HUES64 (cell line): Measurements from ENCODE around the gene MOV10L1.

Source experiments
- H3K27ac ChIP-seq: 2 replicates; pipeline ENCODE4 v1.7.0; 2013; ENCODE audit warnings: low read depth, low read length, inconsistent platforms
- H3K27me3 ChIP-seq: 2 replicates; pipeline ENCODE4 v1.6.1; 2013; ENCODE audit warnings: mild to moderate bottlenecking, low read length; ENCODE audit not compliant: insufficient read depth
- H3K36me3 ChIP-seq: 2 replicates; pipeline ENCODE4 v1.6.1; 2013; ENCODE audit warnings: mild to moderate bottlenecking, low read length; ENCODE audit not compliant: insufficient read depth
- H3K4me1 ChIP-seq: 2 replicates; pipeline ENCODE4 v1.6.1; 2013; ENCODE audit warnings: mild to moderate bottlenecking, low read length, moderate library complexity; ENCODE audit not compliant: insufficient read depth
- H3K4me3 ChIP-seq: 2 replicates; pipeline ENCODE4 v1.5.1; 2013; ENCODE audit warnings: mild to moderate bottlenecking, low read length, moderate library complexity
- H3K9ac ChIP-seq: 2 replicates; pipeline ENCODE4 v1.6.1; 2013; ENCODE audit warnings: mild to moderate bottlenecking, low read depth, low read length
- H3K9me3 ChIP-seq: 2 replicates; pipeline ENCODE4 v1.6.1; 2013; ENCODE audit warnings: low read depth, low read length; ENCODE audit not compliant: insufficient read depth
- WGBS: fragments of 150-250, 120-280 bp; methylation state at CpG from one replicate; pipeline ENCODE4 v1.1.7; 2013; ENCODE audit warnings: missing lambda C conversion rate; 5-methylcytosine and 5-hydroxymethylcytosine counted together

MOV10L1 gene

GRCh38 chr22:50072714-50073538 is 16.9 kb upstream of the MOV10L1 start:
- H3K36me3 ChIP-seq = no peaks in the 10 kb centered on the region

GRCh38 chr22:50074056-50074455 is 15.8 kb upstream of the MOV10L1 start:
- H3K36me3 ChIP-seq = no peaks in the 10 kb centered on the region
- H3K4me3 ChIP-seq = no peak overlapping the region
- H3K4me1 ChIP-seq = no peaks in the 10 kb centered on the region
- H3K27ac ChIP-seq = no peak overlapping the region
- no peaks in the 10 kb centered on the region for H3K27me3 ChIP-seq
- 80% methylated on average over 17 of the region's 17 CpGs for WGBS
- no peak overlapping the region for H3K9ac ChIP-seq
- no peaks in the 10 kb centered on the region for H3K9me3 ChIP-seq

More at GRCh38 chr22:50072714-50073538, 16.9 kb upstream of the MOV10L1 start:
- no peaks in the 10 kb centered on the region for H3K9me3 ChIP-seq
- H3K27ac ChIP-seq = no peak overlapping the region
- H3K4me1 ChIP-seq = no peaks in the 10 kb centered on the region
- WGBS = 92% methylated on average over 28 of the region's 28 CpGs
- no peak overlapping the region for H3K9ac ChIP-seq
- no peak overlapping the region for H3K4me3 ChIP-seq
- no peaks in the 10 kb centered on the region for H3K27me3 ChIP-seq

DNA sequence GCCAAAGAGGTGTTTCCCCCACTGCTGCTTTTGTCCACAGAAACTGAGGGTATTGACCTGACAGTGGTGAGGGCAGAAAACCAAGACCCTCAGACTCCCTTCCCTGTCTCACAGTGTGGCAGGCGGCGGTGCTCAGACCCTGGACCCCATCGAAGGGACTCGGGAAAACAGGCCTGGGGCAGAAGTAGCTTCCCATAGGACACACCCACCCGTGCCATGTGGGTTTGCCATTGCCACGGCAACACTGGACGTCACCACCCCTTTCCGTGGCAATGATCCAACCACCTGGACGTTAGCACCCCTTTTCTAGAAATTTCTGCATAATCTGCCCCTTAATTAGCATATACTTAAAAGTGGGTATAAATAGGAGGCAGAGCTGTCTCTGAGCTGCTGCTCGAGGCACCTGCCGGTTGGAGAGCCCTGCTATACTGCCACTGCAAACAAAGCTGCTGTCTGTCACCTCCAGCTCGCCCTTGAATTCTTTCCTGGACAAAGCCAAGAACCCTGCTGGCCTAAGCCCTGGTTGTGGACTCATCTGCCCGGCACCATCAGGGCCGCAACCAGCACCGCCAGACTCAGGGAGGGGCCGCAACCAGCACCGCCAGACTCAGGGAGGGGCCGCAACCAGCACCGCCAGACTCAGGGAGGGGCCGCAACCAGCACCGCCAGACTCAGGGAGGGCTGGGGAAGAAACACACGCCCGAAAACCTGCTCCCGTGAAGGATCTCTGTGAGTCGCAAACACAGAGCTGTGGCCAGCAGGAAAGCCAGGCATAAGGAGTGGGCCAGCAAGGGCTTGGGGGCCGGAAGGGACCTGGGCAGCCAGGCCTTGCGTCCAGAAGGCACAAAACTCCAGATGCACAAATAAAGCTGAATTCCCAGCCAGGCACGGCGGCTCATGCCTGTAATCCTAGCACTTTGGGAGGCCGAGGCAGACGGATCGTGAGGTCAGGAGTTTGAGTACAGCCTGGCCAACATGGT is 15.0 kb upstream of the MOV10L1 start:
- no peaks in the 10 kb centered on the region for H3K9me3 ChIP-seq
- H3K27ac ChIP-seq = no peak overlapping the region
- no peak overlapping the region for H3K4me3 ChIP-seq
- 80% methylated on average over 32 of the region's 32 CpGs for WGBS
- no peak overlapping the region for H3K9ac ChIP-seq
- H3K4me1 ChIP-seq = no peaks in the 10 kb centered on the region
- no peaks in the 10 kb centered on the region for H3K27me3 ChIP-seq
- no peaks in the 10 kb centered on the region for H3K36me3 ChIP-seq

GRCh38 chr22:50076646-50077535 is 12.9 kb upstream of the MOV10L1 start:
- Histone ChIP-seq H3K9ac (no peak overlapping the region), H3K36me3 (no peaks in the 10 kb centered on the region), H3K4me3 (no peak overlapping the region), H3K27ac (no peak overlapping the region), H3K9me3 (no peaks in the 10 kb centered on the region), H3K27me3 (no peaks in the 10 kb centered on the region), H3K4me1 (no peaks in the 10 kb centered on the region)
- WGBS = 92% methylated on average over 43 of the region's 43 CpGs

DNA sequence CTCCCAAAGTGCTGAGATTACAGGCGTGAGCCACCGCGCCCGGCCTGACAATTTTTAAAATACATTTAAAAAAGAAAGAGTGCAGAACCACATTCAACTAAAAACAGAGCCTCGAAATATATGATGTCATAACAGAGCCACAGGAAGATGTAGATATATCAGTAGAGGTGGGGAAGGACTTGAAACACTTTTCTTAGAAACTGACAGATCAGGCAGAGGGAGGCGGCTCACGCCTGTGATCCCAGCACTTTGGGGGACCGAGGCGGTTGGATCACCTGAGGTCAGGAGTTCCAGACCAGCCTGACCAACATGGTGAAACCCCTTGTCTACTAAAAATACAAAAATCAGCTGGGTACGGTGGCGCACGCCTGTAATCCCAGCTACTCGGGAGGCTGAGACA is 11.6 kb upstream of the MOV10L1 start:
- 98% methylated on average over 13 of the region's 13 CpGs for WGBS
- Histone ChIP-seq H3K4me3 (no peak overlapping the region), H3K4me1 (no peaks in the 10 kb centered on the region), H3K36me3 (no peaks in the 10 kb centered on the region), H3K9ac (no peak overlapping the region), H3K9me3 (no peaks in the 10 kb centered on the region), H3K27me3 (no peaks in the 10 kb centered on the region), H3K27ac (no peak overlapping the region)

GRCh38 chr22:50078761-50079160 is 11.0 kb upstream of the MOV10L1 start:
- Histone ChIP-seq H3K27ac (no peak overlapping the region), H3K27me3 (no peaks in the 10 kb centered on the region), H3K4me1 (no peaks in the 10 kb centered on the region), H3K9me3 (no peaks in the 10 kb centered on the region), H3K36me3 (no peaks in the 10 kb centered on the region), H3K4me3 (no peak overlapping the region), H3K9ac (no peak overlapping the region)
- 93% methylated on average over 9 of the region's 9 CpGs for WGBS

- Histone ChIP-seq H3K4me3 (no peak overlapping the region), H3K9me3 (no peaks in the 10 kb centered on the region), H3K4me1 (peaks cover 6% of the 10 kb centered on the region), H3K36me3 (no peaks in the 10 kb centered on the region), H3K27me3 (no peaks in the 10 kb centered on the region), H3K27ac (no peak overlapping the region), H3K9ac (no peak overlapping the region)
- 89% methylated on average over 13 of the region's 13 CpGs for WGBS
Observed at GRCh38 chr22:50080077-50080465, 9.7 kb upstream of the MOV10L1 start.

DNA sequence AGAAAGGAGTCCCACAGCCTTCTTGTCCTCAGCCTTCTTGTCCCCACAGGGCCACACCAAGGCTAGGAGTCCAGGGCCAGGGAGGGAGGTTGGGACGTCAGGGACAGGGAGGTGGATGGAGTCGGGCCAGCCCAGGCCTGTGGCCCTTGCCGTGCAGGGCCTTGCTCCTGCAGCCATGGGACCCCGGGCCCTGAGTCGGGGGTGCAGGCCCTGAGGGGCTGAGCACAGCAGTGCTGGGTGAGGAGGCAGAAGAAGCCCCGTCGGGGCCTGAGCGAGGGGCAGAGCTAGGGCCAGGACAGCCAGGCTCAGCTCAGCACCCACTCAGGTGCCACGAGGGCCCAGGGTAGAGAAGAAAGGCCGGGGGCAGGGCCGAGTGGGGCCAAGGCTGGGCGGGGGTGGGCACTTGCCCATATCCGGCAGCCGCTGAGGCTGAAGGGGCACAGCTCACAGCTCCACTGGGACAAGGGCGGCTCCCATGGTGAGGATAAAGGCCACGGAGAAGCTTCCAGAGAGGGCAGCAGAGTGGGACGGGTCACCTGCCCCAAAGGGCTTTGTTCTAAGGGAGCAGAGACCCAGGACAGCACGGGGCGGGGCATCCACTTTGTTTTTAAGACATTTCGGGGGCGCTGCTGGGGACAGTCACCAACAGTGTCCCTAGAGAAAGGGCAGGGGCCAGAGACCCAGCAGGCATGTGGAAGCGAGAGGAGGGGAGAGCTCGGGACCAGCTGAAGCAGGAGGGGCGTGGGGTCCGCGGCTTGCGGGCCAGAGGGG is 8.2 kb upstream of the MOV10L1 start:
- Histone ChIP-seq H3K27me3 (no peaks in the 10 kb centered on the region), H3K36me3 (no peaks in the 10 kb centered on the region), H3K9ac (no peak overlapping the region), H3K9me3 (no peaks in the 10 kb centered on the region), H3K4me1 (peaks cover 12% of the 10 kb centered on the region), H3K4me3 (no peak overlapping the region), H3K27ac (no peak overlapping the region)
- WGBS = 91% methylated on average over 27 of the region's 27 CpGs

- H3K4me1 ChIP-seq = peaks cover 12% of the 10 kb centered on the region
- H3K36me3 ChIP-seq = no peaks in the 10 kb centered on the region
- 95% methylated on average over 18 of the region's 18 CpGs for WGBS
- no peaks in the 10 kb centered on the region for H3K27me3 ChIP-seq
- H3K9me3 ChIP-seq = no peaks in the 10 kb centered on the region
- H3K9ac ChIP-seq = no peak overlapping the region
- no peak overlapping the region for H3K27ac ChIP-seq
- no peak overlapping the region for H3K4me3 ChIP-seq
Observed at GRCh38 chr22:50082197-50082715, 7.5 kb upstream of the MOV10L1 start.

DNA sequence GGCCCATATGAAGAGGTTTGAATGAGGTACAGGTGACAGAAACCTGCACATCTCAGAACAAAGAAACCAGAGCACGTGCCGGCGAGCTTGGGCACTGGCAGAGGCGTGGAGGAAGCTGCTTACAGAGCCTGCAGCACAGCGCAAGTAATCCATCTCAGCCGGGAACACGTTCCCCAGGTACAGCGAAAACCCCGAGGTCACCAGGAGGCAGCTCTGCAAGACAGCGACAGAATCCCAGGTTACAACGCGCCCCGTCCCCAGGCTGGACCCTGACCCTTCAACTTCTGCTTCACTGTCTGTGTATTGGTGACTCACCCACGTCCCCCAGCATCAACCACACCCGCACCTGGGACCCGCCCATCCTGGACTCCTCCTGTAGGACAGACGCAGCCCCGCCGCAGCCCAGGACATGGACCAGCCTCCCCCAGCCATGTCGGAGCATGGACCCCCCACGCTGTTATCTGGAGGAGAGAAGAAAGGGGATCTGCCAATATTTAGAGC is 6.8 kb upstream of the MOV10L1 start:
- no peaks in the 10 kb centered on the region for H3K9me3 ChIP-seq
- no peak overlapping the region for H3K27ac ChIP-seq
- no peaks in the 10 kb centered on the region for H3K27me3 ChIP-seq
- H3K36me3 ChIP-seq = no peaks in the 10 kb centered on the region
- peaks cover 12% of the 10 kb centered on the region for H3K4me1 ChIP-seq
- no peak overlapping the region for H3K4me3 ChIP-seq
- no peak overlapping the region for H3K9ac ChIP-seq
- 93% methylated on average over 21 of the region's 21 CpGs for WGBS
